ENCODE measurements around the gene LRP6.
"Not testable (repeated sequence)": the region's sequence is repeated elsewhere in the genome, so short reads cannot be mapped to it uniquely, and the experiment has no call there.

LRP6 gene

GRCh38 chr12:12110923-12111555 lies 155.8 kb downstream of the LRP6 start:
- not testable (repeated sequence) for DNase-seq

- no peak for DNase-seq
Measured at GRCh38 chr12:12108441-12109058, 158.3 kb downstream of the LRP6 start.

- DNase-seq, result no peak
Measured at GRCh38 chr12:12107678-12108077, 159.2 kb downstream of the LRP6 start.

- DNase-seq, result no peak
Measured at GRCh38 chr12:12099102-12099501, 167.7 kb downstream of the LRP6 start.

- DNase-seq, result no peak
Measured at GRCh38 chr12:12098691-12099015, 168.2 kb downstream of the LRP6 start.

GRCh38 chr12:12097891-12098690 lies 168.8 kb downstream of the LRP6 start:
- DNase-seq, result no peak

GRCh38 chr12:12095021-12095420 lies 171.8 kb downstream of the LRP6 start:
- no peak for DNase-seq

- no peak for DNase-seq
Measured at GRCh38 chr12:12094481-12094880, 172.4 kb downstream of the LRP6 start.

- DNase-seq, result peak in 1 of 2 experiments; percentile 32
Measured at GRCh38 chr12:12091977-12092663, 174.7 kb downstream of the LRP6 start.

GRCh38 chr12:12091071-12091470 lies 175.8 kb downstream of the LRP6 start:
- DNase-seq, result no peak

- DNase-seq, result no peak
Measured at GRCh38 chr12:12088761-12089160, 178.1 kb downstream of the LRP6 start.

- peak; percentile 89 to 93 for DNase-seq
Measured at GRCh38 chr12:12088147-12088546, 178.7 kb downstream of the LRP6 start.

GRCh38 chr12:12087693-12088034 lies 179.2 kb downstream of the LRP6 start:
- DNase-seq, result peak; percentile 94

GRCh38 chr12:12086973-12087692 lies 179.7 kb downstream of the LRP6 start:
- DNase-seq, result peak; percentile 49 to 67

- DNase-seq, result peak; percentile 50 to 57
Measured at GRCh38 chr12:12086362-12086761, 180.5 kb downstream of the LRP6 start.

GRCh38 chr12:12083688-12084087 lies 183.2 kb downstream of the LRP6 start:
- no peak for DNase-seq

GRCh38 chr12:12081836-12082497 lies 184.9 kb downstream of the LRP6 start:
- DNase-seq, result peak; percentile 42 to 66

- no peak for DNase-seq
Measured at GRCh38 chr12:12079291-12079690, 187.6 kb downstream of the LRP6 start.

- DNase-seq, result peak; percentile 28 to 65
Measured at GRCh38 chr12:12072064-12072760, 194.6 kb downstream of the LRP6 start.

GRCh38 chr12:12070674-12071656 lies 195.9 kb downstream of the LRP6 start, which contains the start of gene BCL2L14:
Gene BCL2L14, plus strand, starts transcription at chr12:12070939. Its CDS starts 8,367 bp downstream, at chr12:12079306.
- DNase-seq, result peak; percentile 17 to 30

Measured in NCI-H526 (cell line).